Cardiac fibroblast (primary cell): ENCODE measurements around the gene TNFRSF8.
A peak's percentile ranks its signal among the peaks of the same experiment; 100 is the strongest.
"Not testable (repeated sequence)": the region's sequence is repeated elsewhere in the genome, so short reads cannot be mapped to it uniquely, and the experiment has no call there.

Experiments used
- DNase-seq, 2 donors: peaks; one replicate each; pipeline versions ENCODE4 v3.0.0 to v3.0.0-alpha.2; 2010; ENCODE audit warnings: low read depth in 2 of 2
- H3K4me3 ChIP-seq, 2 donors: replicated peaks in 1 of 2; 1 replicate in 1 of 2; 2 replicates in 1 of 2; pipeline ENCODE4 v1.5.1; 2011; ENCODE audit warnings: low read depth in 2 of 2, low read length in 2 of 2, mild to moderate bottlenecking in 2 of 2, moderate library complexity in 1 of 2
- TF ChIP-seq, protein P1 (sequence below): IDR thresholded peaks from one replicate; pipeline ENCODE4 v1.5.1; 2011; ENCODE audit warnings: low read depth, mild to moderate bottlenecking, low read length, inconsistent platforms

The TNFRSF8 gene

GRCh38 chr1:12031039-12031980 is 31.8 kb upstream of the TNFRSF8 start:
- TF ChIP-seq, protein P1, sequence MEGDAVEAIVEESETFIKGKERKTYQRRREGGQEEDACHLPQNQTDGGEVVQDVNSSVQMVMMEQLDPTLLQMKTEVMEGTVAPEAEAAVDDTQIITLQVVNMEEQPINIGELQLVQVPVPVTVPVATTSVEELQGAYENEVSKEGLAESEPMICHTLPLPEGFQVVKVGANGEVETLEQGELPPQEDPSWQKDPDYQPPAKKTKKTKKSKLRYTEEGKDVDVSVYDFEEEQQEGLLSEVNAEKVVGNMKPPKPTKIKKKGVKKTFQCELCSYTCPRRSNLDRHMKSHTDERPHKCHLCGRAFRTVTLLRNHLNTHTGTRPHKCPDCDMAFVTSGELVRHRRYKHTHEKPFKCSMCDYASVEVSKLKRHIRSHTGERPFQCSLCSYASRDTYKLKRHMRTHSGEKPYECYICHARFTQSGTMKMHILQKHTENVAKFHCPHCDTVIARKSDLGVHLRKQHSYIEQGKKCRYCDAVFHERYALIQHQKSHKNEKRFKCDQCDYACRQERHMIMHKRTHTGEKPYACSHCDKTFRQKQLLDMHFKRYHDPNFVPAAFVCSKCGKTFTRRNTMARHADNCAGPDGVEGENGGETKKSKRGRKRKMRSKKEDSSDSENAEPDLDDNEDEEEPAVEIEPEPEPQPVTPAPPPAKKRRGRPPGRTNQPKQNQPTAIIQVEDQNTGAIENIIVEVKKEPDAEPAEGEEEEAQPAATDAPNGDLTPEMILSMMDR = peak; percentile 75
- no peak overlapping the region for H3K4me3 ChIP-seq
- peak; percentile 39 to 56 for DNase-seq

GRCh38 chr1:12032161-12032621 is 30.9 kb upstream of the TNFRSF8 start:
- H3K4me3 ChIP-seq = no peak overlapping the region
- TF ChIP-seq, protein P1 = no peak
- no peak for DNase-seq

- DNase-seq, H3K4me3 ChIP-seq: not testable (repeated sequence)
These were observed 29.7 kb upstream of the TNFRSF8 start for GRCh38 chr1:12033441-12033840.

GRCh38 chr1:12034381-12034801 is 28.7 kb upstream of the TNFRSF8 start:
- no peak overlapping the region for H3K4me3 ChIP-seq
- TF ChIP-seq, protein P1 = no peak
- peak; percentile 51 to 90 for DNase-seq

GRCh38 chr1:12035312-12035711 is 27.8 kb upstream of the TNFRSF8 start:
- no peak overlapping the region for H3K4me3 ChIP-seq
- TF ChIP-seq, protein P1 = no peak
- no peak for DNase-seq

- TF ChIP-seq, protein P1 = no peak
- DNase-seq = no peak
- H3K4me3 ChIP-seq = no peak overlapping the region
These were observed 25.4 kb upstream of the TNFRSF8 start for GRCh38 chr1:12037486-12038355.
